D721Med (cell line): ENCODE data around the gene PDGFA.

Experiments
- DNase-seq: peaks from one replicate; pipeline ENCODE4 v3.0.0; 2011; ENCODE audit warnings: low spot score; ENCODE audit not compliant: insufficient read length
- FAIRE-seq: peaks from 2 replicates; lab custom pipeline; 2011; peaks lifted over from hg19 to GRCh38; lab: Jason Lieb, UNC
- CTCF ChIP-seq: IDR thresholded peaks from 2 replicates; pipeline ENCODE4 v1.5.1; 2012; ENCODE audit warnings: mild to moderate bottlenecking, control low read depth; ENCODE audit not compliant: insufficient read depth; ENCODE audit errors: missing control alignments

PDGFA gene

DNA sequence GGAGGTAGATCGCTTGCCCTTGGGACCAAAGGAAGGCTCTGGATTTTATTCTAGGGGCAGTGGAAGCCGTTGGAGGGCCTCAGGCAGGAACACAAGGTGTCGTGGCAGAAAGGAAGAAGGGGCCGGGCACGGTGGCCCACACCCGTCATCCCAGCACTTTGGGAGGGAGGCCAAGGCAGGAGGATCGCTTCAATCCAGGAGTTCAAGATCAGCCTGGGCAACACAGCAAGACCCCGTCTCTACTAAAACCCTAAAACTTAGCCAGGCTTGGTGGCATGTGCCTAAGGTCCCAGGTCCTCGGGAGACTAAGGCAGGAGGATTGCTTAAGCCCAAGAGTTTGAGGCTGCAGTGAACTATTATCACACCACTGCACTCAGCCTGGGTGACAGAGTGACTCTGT is 5.2 kb upstream of the PDGFA start:
- no peak for DNase-seq
- FAIRE-seq, result no peak
- TF ChIP-seq CTCF, result no peak

DNA sequence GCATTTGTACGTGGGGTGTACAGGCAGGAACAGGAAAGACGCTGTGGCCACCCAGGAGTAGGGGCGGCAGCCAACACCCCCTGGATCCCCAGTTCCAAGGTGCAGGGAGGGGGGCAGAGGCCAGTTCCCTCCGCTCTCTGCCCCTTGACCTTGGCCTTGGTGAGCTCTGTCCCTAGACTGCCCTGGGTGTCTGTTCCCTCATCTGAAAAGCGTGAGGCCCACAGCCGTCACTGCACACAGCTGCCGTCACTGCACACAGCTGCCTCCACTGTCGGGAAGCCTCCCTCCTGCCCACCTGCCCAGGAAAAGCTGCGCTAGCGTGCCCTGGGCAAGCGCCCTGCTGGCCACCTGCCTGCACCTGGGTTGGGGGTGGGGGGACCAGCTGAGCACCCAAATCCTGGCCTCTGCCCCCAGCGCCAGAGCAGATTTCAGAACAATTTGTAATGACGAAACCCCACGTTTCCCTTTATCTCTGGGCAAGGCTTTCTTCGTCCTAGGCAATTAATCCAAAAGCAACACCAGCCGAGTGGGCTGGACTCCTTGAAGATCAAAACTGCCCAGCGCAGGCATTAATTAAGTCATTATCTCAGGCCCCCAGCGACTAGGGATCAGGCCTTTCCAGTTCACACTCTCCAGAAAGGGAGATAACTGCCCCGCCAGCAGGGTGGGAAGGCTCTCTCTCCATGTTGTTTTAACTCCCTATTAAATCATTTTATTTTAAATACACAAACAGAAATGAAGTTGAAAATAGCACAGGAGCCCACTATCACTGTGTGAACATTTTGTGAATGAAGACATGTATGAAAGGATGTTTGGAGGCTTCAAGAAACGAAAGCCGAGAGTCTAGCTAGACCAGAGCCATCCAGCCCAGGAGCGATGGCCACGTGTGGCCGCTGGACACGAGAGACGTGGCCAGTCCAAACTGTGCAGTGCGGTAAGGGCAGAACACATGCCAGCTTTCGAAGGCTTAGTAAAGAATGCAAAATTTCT is 4.0 kb upstream of the PDGFA start:
- TF ChIP-seq CTCF, result no peak
- DNase-seq, result no peak
- no peak for FAIRE-seq

- DNase-seq (no peak), FAIRE-seq (no peak)
- TF ChIP-seq CTCF, result no peak
Measured at GRCh38 chr7:522951-523314, 3.3 kb upstream of the PDGFA start.

- no peak for TF ChIP-seq CTCF
- FAIRE-seq, result no peak
- DNase-seq, result no peak
Measured at GRCh38 chr7:522071-522950, 2.7 kb upstream of the PDGFA start.

- TF ChIP-seq CTCF, result no peak
- FAIRE-seq (no peak), DNase-seq (no peak)
Measured at GRCh38 chr7:521221-522070, 1.8 kb upstream of the PDGFA start.

GRCh38 chr7:520503-521161 is 986 bp upstream of the PDGFA start:
- DNase-seq, result no peak
- FAIRE-seq, result no peak
- TF ChIP-seq CTCF, result no peak
